Measurements from ENCODE around the gene GABBR2.
"Not testable (repeated sequence)": the region's sequence is repeated elsewhere in the genome, so short reads cannot be mapped to it uniquely, and the experiment has no call there.

GABBR2 gene

GRCh38 chr9:98584853-98585438, 123.8 kb downstream of the GABBR2 start:
- H3K36me3 ChIP-seq (ENCODE audit: insufficient read depth, low read length); H3K4me3 ChIP-seq (ENCODE audit: low read length); H3K4me1 ChIP-seq (ENCODE audit: control insufficient read depth, insufficient read depth, low read length); H3K9ac ChIP-seq (ENCODE audit: low read depth, low read length); H3K4me2 ChIP-seq (ENCODE audit: low read length); H3K9me3 ChIP-seq (replicated peaks; ENCODE audit: low read length): not testable (repeated sequence)
- H3K27me3 ChIP-seq (ENCODE audit: control insufficient read depth, insufficient read depth, low read length): peaks cover 40% of the 10 kb centered on the region

- Histone ChIP-seq H3K4me3 (ENCODE audit: low read length) (no peak overlapping the region), H3K9ac (ENCODE audit: low read depth, low read length) (no peak overlapping the region), H3K36me3 (ENCODE audit: insufficient read depth, low read length) (no peaks in the 10 kb centered on the region), H3K4me2 (ENCODE audit: low read length) (no peak overlapping the region), H3K27me3 (ENCODE audit: control insufficient read depth, insufficient read depth, low read length) (peaks cover 43% of the 10 kb centered on the region), H3K4me1 (ENCODE audit: control insufficient read depth, insufficient read depth, low read length) (no peaks in the 10 kb centered on the region), H3K9me3 (replicated peaks; ENCODE audit: low read length) (no peaks in the 10 kb centered on the region)
These were observed 124.7 kb downstream of the GABBR2 start for GRCh38 chr9:98584059-98584458.

- H3K36me3 ChIP-seq (ENCODE audit: insufficient read depth, low read length): no peaks in the 10 kb centered on the region
- peaks cover 43% of the 10 kb centered on the region for H3K27me3 ChIP-seq (ENCODE audit: control insufficient read depth, insufficient read depth, low read length)
- H3K4me2 ChIP-seq (ENCODE audit: low read length): no peak overlapping the region
- H3K4me3 ChIP-seq (ENCODE audit: low read length): no peak overlapping the region
- H3K9ac ChIP-seq (ENCODE audit: low read depth, low read length): no peak overlapping the region
- no peaks in the 10 kb centered on the region for H3K4me1 ChIP-seq (ENCODE audit: control insufficient read depth, insufficient read depth, low read length)
- H3K9me3 ChIP-seq (replicated peaks; ENCODE audit: low read length): no peaks in the 10 kb centered on the region
These were observed 125.3 kb downstream of the GABBR2 start for GRCh38 chr9:98583417-98583816.

- no peaks in the 10 kb centered on the region for H3K36me3 ChIP-seq (ENCODE audit: insufficient read depth, low read length)
- H3K4me1 ChIP-seq (ENCODE audit: control insufficient read depth, insufficient read depth, low read length): no peaks in the 10 kb centered on the region
- H3K27me3 ChIP-seq (ENCODE audit: control insufficient read depth, insufficient read depth, low read length): peaks cover 41% of the 10 kb centered on the region
- no peak overlapping the region for H3K9ac ChIP-seq (ENCODE audit: low read depth, low read length)
- H3K4me2 ChIP-seq (ENCODE audit: low read length): no peak overlapping the region
- no peak overlapping the region for H3K4me3 ChIP-seq (ENCODE audit: low read length)
- H3K9me3 ChIP-seq (replicated peaks; ENCODE audit: low read length): no peaks in the 10 kb centered on the region
These were observed 127.8 kb downstream of the GABBR2 start for GRCh38 chr9:98580956-98581355.

- peaks cover 41% of the 10 kb centered on the region for H3K27me3 ChIP-seq (ENCODE audit: control insufficient read depth, insufficient read depth, low read length)
- H3K9me3 ChIP-seq (replicated peaks; ENCODE audit: low read length): no peaks in the 10 kb centered on the region
- no peak overlapping the region for H3K4me3 ChIP-seq (ENCODE audit: low read length)
- no peak overlapping the region for H3K4me2 ChIP-seq (ENCODE audit: low read length)
- no peaks in the 10 kb centered on the region for H3K36me3 ChIP-seq (ENCODE audit: insufficient read depth, low read length)
- no peak overlapping the region for H3K9ac ChIP-seq (ENCODE audit: low read depth, low read length)
- H3K4me1 ChIP-seq (ENCODE audit: control insufficient read depth, insufficient read depth, low read length): peaks cover 5% of the 10 kb centered on the region
These were observed 129.0 kb downstream of the GABBR2 start for GRCh38 chr9:98579700-98580099.

- Histone ChIP-seq H3K9ac (ENCODE audit: low read depth, low read length) (no peak overlapping the region), H3K27me3 (ENCODE audit: control insufficient read depth, insufficient read depth, low read length) (peaks cover 35% of the 10 kb centered on the region), H3K36me3 (ENCODE audit: insufficient read depth, low read length) (no peaks in the 10 kb centered on the region), H3K9me3 (replicated peaks; ENCODE audit: low read length) (no peaks in the 10 kb centered on the region), H3K4me3 (ENCODE audit: low read length) (no peak overlapping the region), H3K4me2 (ENCODE audit: low read length) (no peak overlapping the region), H3K4me1 (ENCODE audit: control insufficient read depth, insufficient read depth, low read length) (peaks cover 5% of the 10 kb centered on the region)
These were observed 131.3 kb downstream of the GABBR2 start for GRCh38 chr9:98577446-98577845.

GRCh38 chr9:98576859-98577258, 131.9 kb downstream of the GABBR2 start:
- Histone ChIP-seq H3K4me3 (ENCODE audit: low read length) (no peak overlapping the region), H3K9ac (ENCODE audit: low read depth, low read length) (no peak overlapping the region), H3K4me1 (ENCODE audit: control insufficient read depth, insufficient read depth, low read length) (peaks cover 5% of the 10 kb centered on the region), H3K9me3 (replicated peaks; ENCODE audit: low read length) (no peaks in the 10 kb centered on the region), H3K36me3 (ENCODE audit: insufficient read depth, low read length) (no peaks in the 10 kb centered on the region), H3K4me2 (ENCODE audit: low read length) (no peak overlapping the region), H3K27me3 (ENCODE audit: control insufficient read depth, insufficient read depth, low read length) (peaks cover 33% of the 10 kb centered on the region)

GRCh38 chr9:98576354-98576753, 132.4 kb downstream of the GABBR2 start:
- Histone ChIP-seq H3K27me3 (ENCODE audit: control insufficient read depth, insufficient read depth, low read length) (peaks cover 38% of the 10 kb centered on the region), H3K4me3 (ENCODE audit: low read length) (no peak overlapping the region), H3K9ac (ENCODE audit: low read depth, low read length) (no peak overlapping the region), H3K4me1 (ENCODE audit: control insufficient read depth, insufficient read depth, low read length) (peaks cover 5% of the 10 kb centered on the region), H3K9me3 (replicated peaks; ENCODE audit: low read length) (no peaks in the 10 kb centered on the region), H3K4me2 (ENCODE audit: low read length) (no peak overlapping the region), H3K36me3 (ENCODE audit: insufficient read depth, low read length) (no peaks in the 10 kb centered on the region)

GRCh38 chr9:98575379-98576346, 133.1 kb downstream of the GABBR2 start:
- Histone ChIP-seq H3K27me3 (ENCODE audit: control insufficient read depth, insufficient read depth, low read length) (peaks cover 38% of the 10 kb centered on the region), H3K4me3 (ENCODE audit: low read length) (no peak overlapping the region), H3K36me3 (ENCODE audit: insufficient read depth, low read length) (no peaks in the 10 kb centered on the region), H3K9me3 (replicated peaks; ENCODE audit: low read length) (no peaks in the 10 kb centered on the region), H3K4me2 (ENCODE audit: low read length) (no peak overlapping the region), H3K9ac (ENCODE audit: low read depth, low read length) (no peak overlapping the region), H3K4me1 (ENCODE audit: control insufficient read depth, insufficient read depth, low read length) (peaks cover 5% of the 10 kb centered on the region)

GRCh38 chr9:98573749-98574278, 134.9 kb downstream of the GABBR2 start:
- H3K27me3 ChIP-seq (ENCODE audit: control insufficient read depth, insufficient read depth, low read length): peaks cover 38% of the 10 kb centered on the region
- no peaks in the 10 kb centered on the region for H3K36me3 ChIP-seq (ENCODE audit: insufficient read depth, low read length)
- H3K4me2 ChIP-seq (ENCODE audit: low read length): no peak overlapping the region
- no peak overlapping the region for H3K4me3 ChIP-seq (ENCODE audit: low read length)
- no peaks in the 10 kb centered on the region for H3K9me3 ChIP-seq (replicated peaks; ENCODE audit: low read length)
- peaks cover 5% of the 10 kb centered on the region for H3K4me1 ChIP-seq (ENCODE audit: control insufficient read depth, insufficient read depth, low read length)
- no peak overlapping the region for H3K9ac ChIP-seq (ENCODE audit: low read depth, low read length)

GRCh38 chr9:98572796-98573195, 135.9 kb downstream of the GABBR2 start:
- Histone ChIP-seq H3K36me3 (ENCODE audit: insufficient read depth, low read length) (no peaks in the 10 kb centered on the region), H3K27me3 (ENCODE audit: control insufficient read depth, insufficient read depth, low read length) (peaks cover 44% of the 10 kb centered on the region), H3K9ac (ENCODE audit: low read depth, low read length) (no peak overlapping the region), H3K4me1 (ENCODE audit: control insufficient read depth, insufficient read depth, low read length) (peaks cover 5% of the 10 kb centered on the region), H3K4me3 (ENCODE audit: low read length) (no peak overlapping the region), H3K9me3 (replicated peaks; ENCODE audit: low read length) (no peaks in the 10 kb centered on the region), H3K4me2 (ENCODE audit: low read length) (no peak overlapping the region)

Data from skeletal muscle satellite cell (primary cell).